Mesendoderm (in vitro differentiated cells): ENCODE measurements around the gene SSR4.

Experiments
- DNase-seq: peaks from one replicate; pipeline ENCODE4 v3.0.0; 2013
- H2AK5ac ChIP-seq: 2 replicates; pipeline ENCODE4 v1.6.1; 2013; ENCODE audit warnings: low read length, inconsistent platforms
- H2BK120ac ChIP-seq: 2 replicates; pipeline ENCODE4 v1.6.1; 2013; ENCODE audit warnings: low read depth, mild to moderate bottlenecking, low read length, moderate library complexity, mixed read lengths
- H2BK15ac ChIP-seq: replicated peaks from 2 replicates; pipeline ENCODE4 v1.6.1; 2013; ENCODE audit warnings: low read depth, mild to moderate bottlenecking, moderate library complexity
- H2BK5ac ChIP-seq: 2 replicates; pipeline ENCODE4 v1.6.1; 2013; ENCODE audit warnings: low read length, inconsistent platforms
- H3K18ac ChIP-seq: 2 replicates; pipeline ENCODE4 v1.6.1; 2013; ENCODE audit warnings: mild to moderate bottlenecking, low read length, mixed read lengths
- H3K23ac ChIP-seq: one replicate; pipeline ENCODE4 v1.6.1; 2013; ENCODE audit warnings: low read length
- H3K27ac ChIP-seq: 2 replicates; pipeline ENCODE4 v1.5.1; 2013; ENCODE audit warnings: low read depth, mild to moderate bottlenecking, inconsistent platforms, low read length, moderate library complexity
- H3K27me3 ChIP-seq: 2 replicates; pipeline ENCODE4 v1.6.1; 2013; ENCODE audit warnings: low read length, control low read depth, mild to moderate bottlenecking, inconsistent platforms; ENCODE audit not compliant: insufficient read depth, poor library complexity
- H3K36me3 ChIP-seq: 2 replicates; pipeline ENCODE4 v1.6.1; 2013; ENCODE audit warnings: low read length, inconsistent platforms; ENCODE audit not compliant: control insufficient read depth, insufficient read depth
- H3K4ac ChIP-seq: one replicate; pipeline ENCODE4 v1.6.1; 2013; ENCODE audit warnings: low read depth, mild to moderate bottlenecking, low read length, moderate library complexity
- H3K4me1 ChIP-seq: 2 replicates; pipeline ENCODE4 v1.6.1; 2013; ENCODE audit warnings: low read depth, low read length, inconsistent platforms; ENCODE audit not compliant: control insufficient read depth
- H3K4me2 ChIP-seq: 2 replicates; pipeline ENCODE4 v1.6.1; 2013; ENCODE audit warnings: low read length
- H3K4me3 ChIP-seq: 2 replicates; pipeline ENCODE4 v1.5.1; 2013; ENCODE audit warnings: mild to moderate bottlenecking, low read length
- H3K56ac ChIP-seq: one replicate; pipeline ENCODE4 v1.6.1; 2013; ENCODE audit warnings: low read length
- H3K79me1 ChIP-seq: 2 replicates; pipeline ENCODE4 v1.6.1; 2013; ENCODE audit warnings: low read length, inconsistent platforms
- H3K79me2 ChIP-seq: 2 replicates; pipeline ENCODE4 v1.6.1; 2013; ENCODE audit warnings: mild to moderate bottlenecking, low read length; ENCODE audit not compliant: control insufficient read depth, insufficient read depth
- H3K9ac ChIP-seq: 2 replicates; pipeline ENCODE4 v1.6.1; 2013; ENCODE audit warnings: low read length, inconsistent platforms
- H4K5ac ChIP-seq: one replicate; pipeline ENCODE4 v1.6.1; 2013; ENCODE audit warnings: low read length
- H4K8ac ChIP-seq: one replicate; pipeline ENCODE4 v1.6.1; 2013; ENCODE audit warnings: low read depth, mild to moderate bottlenecking, control low read depth, low read length, moderate library complexity
- WGBS: extraction: QIAGEN DNeasy Blood & Tissue Kit; methylation state at CpG from one replicate; pipeline ENCODE4 v1.1.7; 2013; ENCODE audit warnings: low lambda C conversion rate, missing lambda C conversion rate; ENCODE audit not compliant: insufficient coverage; ENCODE audit errors: extremely low coverage; 5-methylcytosine and 5-hydroxymethylcytosine counted together

Gene SSR4

DNA sequence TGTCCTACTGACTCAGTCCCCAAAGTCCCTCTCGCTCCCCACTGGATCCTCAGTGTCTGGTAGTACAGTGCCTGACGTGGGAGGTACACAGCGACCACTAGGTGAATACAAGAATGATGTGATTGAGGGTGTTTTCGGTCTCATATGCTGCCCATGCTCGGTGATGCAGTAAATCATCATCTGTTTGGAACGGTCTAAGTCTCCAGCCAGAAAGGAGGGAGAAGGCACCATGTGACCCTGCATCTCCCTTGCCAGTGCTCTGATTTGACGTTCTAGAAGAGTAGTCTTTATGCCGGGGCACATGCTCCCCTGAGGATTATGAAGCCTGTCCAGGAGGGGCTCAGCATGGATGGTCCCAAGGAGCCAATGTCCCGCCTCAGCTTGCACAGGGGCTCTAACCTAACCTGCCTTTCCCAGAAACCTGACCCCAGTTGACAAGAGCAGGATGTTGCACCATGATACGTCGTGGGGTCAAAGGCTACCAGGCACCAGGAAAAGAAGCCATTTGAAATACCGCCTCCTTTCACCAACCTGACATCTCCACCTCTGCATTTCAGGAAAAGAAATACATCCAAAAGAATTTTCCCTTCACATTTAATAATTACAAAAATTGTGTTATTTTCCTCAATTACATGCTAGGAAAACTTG, 44.2 kb upstream of the SSR4 start:
- H4K8ac ChIP-seq, result no peak overlapping the region
- no peak overlapping the region for H3K23ac ChIP-seq
- no peaks in the 10 kb centered on the region for H3K79me1 ChIP-seq
- no peak overlapping the region for H2BK120ac ChIP-seq
- H3K79me2 ChIP-seq, result no peaks in the 10 kb centered on the region
- DNase-seq, result no peak
- H3K18ac ChIP-seq, result no peak overlapping the region
- H3K9ac ChIP-seq, result no peak overlapping the region
- H3K27ac ChIP-seq, result no peak overlapping the region
- WGBS, result no CpG with 5 or more reads among the region's 12 CpGs
- no peak overlapping the region for H2AK5ac ChIP-seq
- H3K4me1 ChIP-seq, result no peaks in the 10 kb centered on the region
- H4K5ac ChIP-seq, result no peak overlapping the region
- no peaks in the 10 kb centered on the region for H3K27me3 ChIP-seq
- H3K56ac ChIP-seq, result no peak overlapping the region
- no peak overlapping the region for H3K4me3 ChIP-seq
- no peak overlapping the region for H2BK15ac ChIP-seq
- H3K36me3 ChIP-seq, result no peaks in the 10 kb centered on the region
- no peak overlapping the region for H3K4ac ChIP-seq
- H3K4me2 ChIP-seq, result no peak overlapping the region
- H2BK5ac ChIP-seq, result no peak overlapping the region

DNA sequence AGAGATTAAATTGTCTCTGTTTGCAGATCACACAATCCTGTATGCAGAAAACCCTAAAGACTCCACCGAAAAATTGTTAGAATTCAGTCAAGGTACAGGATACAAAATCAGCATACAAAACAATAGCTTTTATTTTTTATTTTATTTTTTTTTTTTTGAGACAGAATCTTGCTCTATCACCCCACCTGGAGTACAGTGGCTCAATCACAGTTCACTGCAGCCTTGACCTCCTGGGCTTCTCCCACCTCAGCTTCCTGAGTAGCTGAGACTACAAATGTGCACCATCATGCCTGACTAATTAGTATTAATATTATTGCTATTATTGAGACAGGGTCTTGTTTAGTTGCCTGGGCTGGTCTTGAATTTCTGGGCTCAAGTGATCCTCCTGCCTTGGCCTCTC, 39.3 kb upstream of the SSR4 start:
- Histone ChIP-seq H3K4me2 (no peak overlapping the region), H3K79me1 (no peaks in the 10 kb centered on the region), H3K4me1 (no peaks in the 10 kb centered on the region), H3K56ac (no peak overlapping the region), H4K8ac (no peak overlapping the region), H3K9ac (no peak overlapping the region), H2BK15ac (no peak overlapping the region), H2AK5ac (no peak overlapping the region), H2BK120ac (no peak overlapping the region), H3K18ac (no peak overlapping the region), H4K5ac (no peak overlapping the region), H3K4me3 (no peak overlapping the region), H3K4ac (no peak overlapping the region), H3K23ac (no peak overlapping the region), H3K79me2 (no peaks in the 10 kb centered on the region), H3K27ac (no peak overlapping the region), H3K27me3 (no peaks in the 10 kb centered on the region), H3K36me3 (no peaks in the 10 kb centered on the region), H2BK5ac (no peak overlapping the region)
- no peak for DNase-seq
- WGBS, result no CpG with 5 or more reads among the region's 1 CpG

DNA sequence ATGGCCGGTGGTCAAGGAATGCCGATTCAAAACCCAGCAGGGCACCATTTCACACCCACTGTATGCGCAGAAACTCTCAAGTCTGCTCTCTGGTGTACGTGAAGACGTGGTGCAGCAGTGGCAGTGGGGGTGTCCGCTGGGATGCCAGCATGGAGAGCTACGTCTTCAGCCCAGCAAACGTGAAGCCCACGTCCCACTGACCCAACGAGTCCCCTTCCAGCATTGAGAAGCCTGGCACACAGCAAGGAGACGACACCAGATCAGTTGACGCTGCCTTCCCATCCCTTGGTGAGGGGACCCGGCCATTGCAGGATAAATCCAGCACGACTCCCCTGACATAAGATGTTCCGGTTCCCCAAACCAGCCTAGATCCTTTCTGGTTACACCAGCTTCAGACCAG, 32.6 kb upstream of the SSR4 start:
- DNase-seq, result peak; percentile 19
- WGBS, result no CpG with 5 or more reads among the region's 15 CpGs

DNA sequence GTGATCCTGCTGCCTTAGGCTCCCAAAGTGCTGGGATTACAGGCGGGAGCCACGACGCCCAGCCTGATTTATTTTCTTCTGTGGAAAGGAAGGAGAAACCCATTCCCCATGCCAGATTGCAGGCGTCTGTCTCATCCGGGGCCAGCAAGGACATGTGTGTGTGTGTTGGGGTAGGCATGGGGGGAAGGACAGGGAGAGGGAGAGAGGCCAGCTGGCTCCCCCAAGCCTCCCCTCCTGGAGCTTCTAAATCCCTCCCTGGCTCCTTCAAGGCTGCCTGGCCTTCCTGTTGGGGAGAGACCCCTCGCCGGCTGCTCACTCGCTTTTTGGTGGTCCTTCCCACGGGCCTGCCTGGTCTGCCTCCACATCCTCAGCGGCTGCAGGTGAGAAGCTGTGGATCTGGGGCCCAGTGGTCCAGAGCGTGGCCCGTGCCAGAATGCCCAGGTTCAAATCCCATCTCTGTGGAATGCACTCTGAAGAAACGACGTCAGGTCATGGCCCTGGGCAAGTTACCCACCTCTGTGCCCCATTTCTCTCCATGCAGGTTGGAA, 31.8 kb upstream of the SSR4 start:
- no peaks in the 10 kb centered on the region for H3K27me3 ChIP-seq
- no peak overlapping the region for H4K5ac ChIP-seq
- H3K9ac ChIP-seq, result no peak overlapping the region
- no peak overlapping the region for H3K4me3 ChIP-seq
- no peaks in the 10 kb centered on the region for H3K36me3 ChIP-seq
- no peak overlapping the region for H2BK5ac ChIP-seq
- DNase-seq, result no peak
- no peak overlapping the region for H3K4me2 ChIP-seq
- H4K8ac ChIP-seq, result no peak overlapping the region
- no peak overlapping the region for H2AK5ac ChIP-seq
- H3K18ac ChIP-seq, result no peak overlapping the region
- H3K23ac ChIP-seq, result no peak overlapping the region
- H3K27ac ChIP-seq, result no peak overlapping the region
- no peaks in the 10 kb centered on the region for H3K4me1 ChIP-seq
- WGBS, result no CpG with 5 or more reads among the region's 14 CpGs
- H3K4ac ChIP-seq, result no peak overlapping the region
- H3K79me2 ChIP-seq, result no peaks in the 10 kb centered on the region
- no peak overlapping the region for H2BK120ac ChIP-seq
- no peak overlapping the region for H3K56ac ChIP-seq
- no peaks in the 10 kb centered on the region for H3K79me1 ChIP-seq
- no peak overlapping the region for H2BK15ac ChIP-seq

More for the DNA sequence above, 32.6 kb upstream of the SSR4 start:
- no peaks in the 10 kb centered on the region for H3K79me2 ChIP-seq
- no peak overlapping the region for H2AK5ac ChIP-seq
- no peak overlapping the region for H3K56ac ChIP-seq
- no peak overlapping the region for H4K5ac ChIP-seq
- no peak overlapping the region for H2BK120ac ChIP-seq
- no peak overlapping the region for H2BK15ac ChIP-seq
- H3K27ac ChIP-seq, result no peak overlapping the region
- H3K27me3 ChIP-seq, result no peaks in the 10 kb centered on the region
- no peaks in the 10 kb centered on the region for H3K36me3 ChIP-seq
- H3K9ac ChIP-seq, result no peak overlapping the region
- no peak overlapping the region for H2BK5ac ChIP-seq
- no peak overlapping the region for H3K4me2 ChIP-seq
- no peak overlapping the region for H3K4me3 ChIP-seq
- no peak overlapping the region for H4K8ac ChIP-seq
- H3K18ac ChIP-seq, result no peak overlapping the region
- H3K79me1 ChIP-seq, result no peaks in the 10 kb centered on the region
- H3K4ac ChIP-seq, result no peak overlapping the region
- no peaks in the 10 kb centered on the region for H3K4me1 ChIP-seq
- no peak overlapping the region for H3K23ac ChIP-seq

DNA sequence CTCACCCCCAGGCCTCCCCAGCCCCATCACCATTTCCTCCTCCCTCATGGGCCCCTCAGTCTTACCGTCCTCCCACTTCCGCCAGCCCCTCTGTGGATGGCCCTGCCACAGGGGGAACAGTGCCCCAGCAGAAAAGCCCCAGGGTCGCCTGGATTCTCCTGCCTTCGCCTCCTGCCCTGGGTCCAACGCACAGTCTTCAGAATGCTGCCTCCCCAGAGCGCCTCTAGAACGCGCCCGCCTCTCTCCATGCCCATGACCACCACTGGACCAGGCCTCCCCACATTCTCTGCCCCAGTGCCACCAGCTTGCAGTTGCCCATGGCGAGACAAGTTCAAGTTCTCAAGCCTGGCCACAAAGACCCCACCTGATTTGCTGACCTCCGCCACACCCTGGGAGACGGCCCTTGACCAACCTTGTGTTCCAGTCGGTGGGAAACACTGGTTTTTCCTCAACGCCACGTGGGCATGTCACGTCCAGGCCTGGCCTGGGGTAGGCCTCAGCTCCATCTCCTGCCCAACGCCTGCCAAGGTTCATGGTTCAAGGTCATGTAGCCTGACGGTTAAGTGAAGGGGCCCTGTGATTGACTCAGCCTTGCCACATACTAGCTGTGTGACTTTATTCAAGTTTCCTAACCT, 31.1 kb upstream of the SSR4 start:
- Histone ChIP-seq H3K4me2 (no peak overlapping the region), H4K5ac (no peak overlapping the region), H4K8ac (no peak overlapping the region), H3K56ac (no peak overlapping the region), H2BK5ac (no peak overlapping the region), H3K27ac (no peak overlapping the region), H3K79me2 (no peaks in the 10 kb centered on the region), H3K9ac (no peak overlapping the region), H2BK15ac (no peak overlapping the region), H3K4me3 (no peak overlapping the region), H3K23ac (no peak overlapping the region), H3K18ac (no peak overlapping the region), H3K4me1 (no peaks in the 10 kb centered on the region), H2AK5ac (no peak overlapping the region), H3K27me3 (no peaks in the 10 kb centered on the region), H2BK120ac (no peak overlapping the region), H3K79me1 (no peaks in the 10 kb centered on the region), H3K4ac (no peak overlapping the region), H3K36me3 (no peaks in the 10 kb centered on the region)
- DNase-seq, result no peak
- WGBS, result no CpG with 5 or more reads among the region's 18 CpGs
